ENCODE data around the gene VPS13D.
"Not testable (repeated sequence)": the region's sequence is repeated elsewhere in the genome, so short reads cannot be mapped to it uniquely, and the experiment has no call there.

The VPS13D gene

DNA sequence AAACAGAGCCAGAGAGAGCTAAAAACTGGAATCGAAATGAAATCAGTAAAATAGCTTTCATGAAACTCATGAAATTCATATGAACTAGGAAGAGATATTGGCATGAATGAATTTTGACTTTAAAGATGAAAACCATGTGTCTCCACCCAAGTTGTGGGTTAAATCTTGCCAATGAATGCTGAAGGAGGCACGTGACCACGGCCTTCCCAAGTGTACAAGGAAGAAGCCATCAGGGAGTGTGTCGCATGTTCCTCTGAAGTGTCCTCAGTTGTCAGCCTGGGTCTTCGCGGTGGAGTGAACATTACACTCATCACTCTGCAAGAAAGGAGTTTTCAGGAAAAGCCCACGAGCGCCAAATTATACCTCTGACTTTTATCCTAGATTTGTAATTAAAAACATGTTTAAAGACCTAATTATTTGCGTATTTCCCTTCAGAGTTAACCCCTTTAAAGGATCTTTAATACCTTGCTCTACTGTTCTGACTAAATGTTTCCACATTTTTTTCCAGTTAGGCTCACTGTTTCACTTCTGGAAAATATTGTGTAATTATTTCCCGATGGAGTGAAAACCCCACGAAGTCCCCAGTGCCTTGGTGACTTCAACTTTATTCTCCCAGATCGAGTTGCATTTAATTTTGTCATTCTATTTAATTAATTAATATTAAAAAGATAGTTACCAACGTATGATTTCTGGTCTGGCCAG is 269.9 kb downstream of the VPS13D start:
- no peak for DNase-seq

DNA sequence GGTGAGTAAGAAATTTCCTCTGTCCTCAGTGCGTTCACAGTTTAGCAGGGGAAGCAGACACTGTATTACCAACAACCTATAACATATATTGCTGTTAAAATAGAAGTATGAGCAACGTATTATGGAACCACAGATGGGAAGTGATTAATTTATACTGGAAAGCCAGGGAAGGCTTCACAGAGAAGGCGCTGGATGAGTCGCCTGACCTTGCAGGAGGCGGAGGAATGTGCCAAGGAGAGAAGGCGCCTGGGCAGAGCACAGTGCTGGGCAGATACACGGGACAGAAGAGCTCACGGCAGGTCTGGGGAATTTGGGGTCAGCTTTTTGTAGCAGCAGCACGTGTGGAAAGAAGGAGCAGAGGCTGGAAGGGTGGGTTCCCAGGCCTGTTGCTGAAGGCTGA is 271.8 kb downstream of the VPS13D start:
- no peak for DNase-seq

DNA sequence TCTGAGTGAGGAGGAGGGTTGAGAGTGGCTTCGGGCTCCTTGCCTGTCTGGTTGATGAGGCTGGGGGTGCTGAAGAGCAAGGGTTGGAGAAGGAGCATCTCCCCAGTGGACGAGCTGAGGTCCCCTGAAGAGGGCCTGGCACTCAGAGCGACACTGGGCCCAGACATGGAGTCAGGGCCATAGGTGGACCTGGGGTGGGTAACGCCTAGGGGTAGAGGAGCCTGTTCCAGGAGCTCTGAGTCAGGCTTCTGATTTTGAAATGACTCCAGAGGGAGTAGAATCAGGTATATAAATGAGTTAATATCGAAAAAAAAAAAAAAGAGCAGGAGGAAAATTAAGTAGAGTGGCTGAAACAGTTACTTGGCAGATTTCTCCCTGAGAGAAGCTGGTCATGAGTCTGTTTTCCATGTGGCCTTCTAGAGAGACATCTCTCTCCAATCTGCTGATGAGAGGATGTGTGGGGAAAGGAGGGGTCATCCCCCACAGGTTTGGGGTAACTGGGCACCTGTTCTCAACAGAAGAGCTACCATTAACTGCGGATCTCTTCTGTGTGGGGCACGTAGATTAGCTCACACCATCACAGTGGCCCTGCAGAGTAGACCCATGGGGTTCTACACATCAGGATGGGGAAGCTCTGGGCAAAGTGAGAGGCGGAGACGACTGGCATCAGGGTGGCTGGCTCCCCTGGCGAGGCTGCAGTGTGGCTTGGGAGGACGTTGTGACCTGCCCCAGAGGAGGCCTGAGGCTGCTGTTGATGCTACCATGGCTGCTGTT is 272.7 kb downstream of the VPS13D start:
- DNase-seq, result no peak

DNA sequence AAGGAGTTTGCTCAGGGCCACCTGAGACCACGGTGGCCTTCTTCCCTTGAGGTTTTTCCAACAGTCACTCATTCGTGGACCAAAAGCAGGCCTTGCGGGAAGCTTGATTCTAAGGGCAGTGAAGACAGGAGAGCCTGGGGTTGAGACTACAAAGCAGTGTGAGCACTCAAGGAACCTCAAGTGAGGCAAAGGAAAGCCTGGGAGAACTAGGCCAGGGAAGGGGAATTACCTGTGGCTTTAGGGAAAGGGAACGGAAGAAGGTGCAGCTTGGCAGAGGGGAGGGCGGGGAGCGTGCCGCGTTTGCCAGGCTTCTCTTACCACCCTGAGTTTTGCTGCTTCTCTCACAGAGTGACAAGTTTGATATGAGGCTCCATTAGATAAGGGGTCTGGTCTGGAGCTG is 273.9 kb downstream of the VPS13D start:
- DNase-seq, result no peak

DNA sequence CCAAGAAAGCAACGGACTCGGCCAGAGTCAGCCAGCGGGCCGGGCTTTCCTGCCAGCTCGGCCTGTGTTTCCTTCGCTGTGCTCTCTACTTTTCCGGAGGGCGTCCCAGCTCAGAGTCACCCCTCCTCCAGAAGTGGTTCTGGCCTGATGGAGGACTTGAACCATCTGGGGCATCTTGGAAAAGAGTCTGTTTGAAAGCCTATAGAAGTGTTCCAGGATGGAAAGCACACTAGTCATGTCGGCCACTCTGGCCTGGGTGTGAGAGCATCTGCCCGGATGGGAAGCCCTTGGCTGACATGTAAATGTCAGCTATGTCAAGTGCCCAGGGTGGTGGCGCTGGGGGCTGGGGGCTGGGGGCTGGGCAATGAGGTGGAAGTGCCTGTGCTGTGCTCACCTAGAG is 274.8 kb downstream of the VPS13D start:
- DNase-seq, result no peak

DNA sequence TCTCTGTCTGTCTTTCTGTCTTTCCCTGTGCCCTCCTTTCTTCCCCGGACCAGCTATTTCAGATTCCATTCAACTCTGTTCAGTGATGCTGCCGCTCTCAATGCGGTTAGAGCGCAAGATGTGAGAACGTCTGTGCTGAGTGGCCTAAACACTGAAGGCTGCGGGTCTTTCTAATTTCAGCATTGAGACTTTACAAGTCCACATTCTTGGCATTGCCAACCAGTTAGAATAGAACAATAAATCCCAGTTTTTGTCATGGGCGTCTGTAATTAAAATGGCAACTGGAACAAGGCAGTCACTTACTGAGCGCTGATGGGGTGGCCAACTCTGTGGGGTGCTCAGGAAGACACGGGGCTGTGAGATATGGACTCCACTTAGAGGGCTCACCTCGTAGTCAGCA is 275.4 kb downstream of the VPS13D start:
- no peak for DNase-seq

DNA sequence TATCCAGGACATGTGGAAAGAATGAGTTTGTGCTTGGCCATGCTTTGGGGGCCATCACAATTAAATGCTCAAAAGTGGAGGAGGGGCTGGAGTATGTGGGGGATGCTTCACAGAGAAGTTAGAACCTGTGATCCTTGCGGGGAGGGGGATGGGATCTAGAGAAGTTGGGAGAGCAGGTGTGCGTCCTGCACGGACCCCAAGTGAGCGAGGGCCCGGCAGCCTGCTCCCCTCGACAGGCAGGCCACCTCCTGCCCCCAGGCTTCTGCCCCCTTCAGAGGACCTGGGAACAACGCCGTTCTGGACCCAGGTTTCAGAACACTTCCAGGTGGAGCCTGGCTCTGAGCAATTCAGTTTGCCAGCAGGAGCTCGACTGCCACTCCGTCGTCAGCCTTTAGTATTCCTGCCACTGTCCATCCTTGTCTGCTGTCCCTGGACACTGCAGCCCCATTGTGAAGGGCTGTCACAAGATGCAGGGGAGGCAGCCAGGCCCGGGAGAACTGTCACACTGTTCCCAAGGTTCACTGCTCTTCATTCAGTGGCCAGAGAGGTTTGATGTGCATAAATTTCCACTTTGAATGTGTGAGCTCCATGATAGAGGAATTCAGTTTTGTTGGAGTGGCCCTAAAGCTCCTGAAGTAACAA is 275.9 kb downstream of the VPS13D start:
- no peak for DNase-seq

DNA sequence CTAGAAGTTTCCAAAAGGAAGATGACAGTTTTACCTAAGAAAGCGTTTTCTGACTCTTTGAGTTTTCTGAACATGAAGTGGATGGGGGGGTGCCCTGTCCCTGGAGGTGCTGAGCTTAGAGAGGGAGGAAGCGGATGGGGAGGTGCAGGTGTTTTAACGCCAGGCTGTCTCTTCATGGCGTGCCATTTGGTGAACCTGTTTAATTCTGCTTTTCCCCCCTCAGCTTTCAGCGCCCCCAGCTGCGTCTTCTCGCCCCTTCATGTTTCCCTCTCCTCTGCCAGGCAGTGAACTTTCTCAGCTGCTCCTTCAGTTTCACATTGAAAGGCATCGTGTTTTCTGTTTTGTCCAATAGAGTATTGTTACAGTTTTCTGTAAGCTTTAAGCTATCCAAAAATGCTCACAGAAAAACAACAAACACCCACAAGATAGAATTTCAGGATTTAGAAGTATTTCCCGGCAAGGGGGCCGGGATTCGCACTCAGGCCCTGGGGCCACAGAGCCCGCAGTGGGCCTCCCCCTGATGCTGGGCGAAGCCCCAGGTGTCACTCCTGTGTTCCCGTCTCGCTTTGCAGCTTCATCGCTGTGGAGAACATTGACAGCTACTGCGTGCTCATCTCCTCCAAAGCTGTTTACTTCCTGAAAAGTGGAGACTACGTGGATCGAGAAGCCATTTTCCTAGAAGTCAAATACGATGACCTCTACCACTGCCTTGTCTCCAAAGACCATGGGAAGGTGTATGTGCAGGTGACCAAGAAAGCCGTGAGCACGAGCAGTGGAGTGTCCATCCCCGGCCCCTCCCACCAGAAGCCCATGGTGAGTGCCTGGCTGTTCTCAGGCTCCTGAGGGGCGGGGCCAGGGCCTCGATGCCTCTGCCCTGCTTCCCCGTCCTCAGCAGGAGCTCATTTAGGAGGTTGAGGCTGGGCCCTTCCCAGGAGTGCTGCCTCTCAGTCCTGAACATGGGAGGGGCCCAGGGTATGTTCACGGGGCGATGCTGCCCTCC is 276.8 kb downstream of the VPS13D start:
- no peak for DNase-seq

DNA sequence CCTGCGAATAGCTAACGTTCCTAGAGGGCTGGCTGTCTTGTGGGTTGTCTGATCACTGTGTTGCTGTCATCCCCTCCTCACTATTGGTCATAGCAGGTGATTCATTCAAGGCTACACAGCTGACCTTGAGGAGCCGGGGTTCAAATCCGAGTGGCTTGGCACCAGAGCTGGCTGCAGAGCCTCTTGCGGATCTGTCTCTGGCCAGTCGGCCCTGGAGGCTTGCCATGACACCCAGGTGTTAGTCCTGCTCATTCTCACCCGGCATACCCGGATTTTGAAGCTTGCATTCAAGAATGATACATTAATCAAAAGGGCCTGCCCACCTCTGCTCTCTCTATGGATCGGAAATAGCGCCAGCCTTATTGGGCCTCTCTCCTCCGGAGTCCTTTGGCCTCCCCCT is 277.8 kb downstream of the VPS13D start:
- no peak for DNase-seq

DNA sequence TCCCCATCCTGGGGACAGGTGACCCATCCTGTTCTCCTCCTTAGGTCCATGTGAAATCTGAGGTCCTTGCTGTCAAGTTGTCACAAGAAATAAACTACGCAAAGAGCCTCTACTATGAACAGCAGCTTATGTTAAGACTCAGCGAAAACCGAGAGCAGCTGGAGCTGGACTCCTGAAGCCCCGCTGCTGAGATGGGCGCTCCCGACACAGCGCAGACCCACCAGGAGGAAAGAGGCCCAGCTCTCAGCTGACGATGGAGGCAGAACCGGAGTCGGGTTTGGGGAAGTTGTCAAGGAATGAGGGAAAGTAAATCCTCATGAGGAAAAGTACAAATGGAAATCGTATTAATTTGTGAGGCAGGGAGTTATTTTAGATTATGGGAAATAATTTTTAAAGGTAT is 279.0 kb downstream of the VPS13D start:
- DNase-seq, result no peak

DNA sequence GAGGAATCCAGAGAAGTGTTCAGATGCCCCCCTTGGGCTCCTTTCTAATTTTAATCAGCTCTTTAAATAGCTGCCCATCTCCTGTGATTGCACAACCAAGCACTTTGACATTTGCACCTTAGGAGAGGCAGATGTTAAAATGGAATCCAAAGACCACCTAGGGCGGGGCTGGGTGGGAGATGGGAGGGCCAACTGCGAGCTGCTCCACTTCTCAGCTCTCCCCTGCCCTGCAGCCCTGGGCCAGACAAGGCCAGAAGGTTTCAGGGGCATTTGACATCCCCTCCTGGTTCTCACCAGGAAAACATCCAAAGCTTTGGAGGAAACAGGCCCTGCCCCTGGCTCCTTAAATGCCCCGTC is 281.3 kb downstream of the VPS13D start:
- no peak for DNase-seq

DNA sequence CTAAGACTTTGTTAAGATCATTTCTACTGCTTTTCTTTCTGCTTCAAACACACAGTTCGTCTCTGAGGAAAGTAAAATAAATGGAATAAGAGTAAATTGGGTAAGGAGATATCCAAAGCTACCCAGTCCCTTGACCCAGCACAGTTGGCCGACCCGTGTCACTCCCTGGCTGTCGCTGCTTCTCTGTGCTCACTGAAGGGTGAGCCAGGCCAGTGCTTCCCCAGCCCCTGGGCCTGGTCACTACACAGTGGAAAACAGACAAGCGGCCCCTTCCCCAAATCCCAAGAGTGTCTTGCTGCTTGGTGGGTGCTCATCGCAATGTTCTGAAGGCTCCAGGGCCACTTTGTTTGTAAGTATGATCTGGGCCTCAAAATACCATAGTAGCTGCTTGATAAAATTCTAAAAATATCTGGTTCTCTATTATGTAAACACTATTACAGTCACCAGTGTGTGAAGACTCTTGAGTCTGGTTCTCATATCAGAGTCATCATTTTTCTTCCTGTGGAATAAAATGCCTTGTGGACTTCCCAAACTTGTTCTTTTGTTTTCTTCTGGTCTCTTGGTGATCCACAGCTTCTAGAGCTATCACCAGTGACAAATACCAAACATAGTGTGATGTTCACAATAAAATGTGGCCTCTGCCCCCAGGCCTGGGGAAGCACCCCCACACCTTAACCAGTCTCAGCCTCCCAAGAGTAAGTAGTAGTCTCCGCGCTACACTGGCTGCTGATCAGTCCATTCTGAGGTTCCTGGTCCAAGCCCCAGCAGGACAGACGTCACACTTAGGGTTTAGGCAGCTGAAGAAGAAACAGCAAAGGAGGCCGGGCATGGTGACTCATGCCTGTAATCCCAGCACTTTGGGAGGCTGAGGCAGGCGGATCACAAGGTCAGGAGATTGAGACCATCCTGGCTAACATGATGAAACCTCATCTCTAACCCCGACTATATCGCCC is 282.0 kb downstream of the VPS13D start:
- DNase-seq, result no peak

DNA sequence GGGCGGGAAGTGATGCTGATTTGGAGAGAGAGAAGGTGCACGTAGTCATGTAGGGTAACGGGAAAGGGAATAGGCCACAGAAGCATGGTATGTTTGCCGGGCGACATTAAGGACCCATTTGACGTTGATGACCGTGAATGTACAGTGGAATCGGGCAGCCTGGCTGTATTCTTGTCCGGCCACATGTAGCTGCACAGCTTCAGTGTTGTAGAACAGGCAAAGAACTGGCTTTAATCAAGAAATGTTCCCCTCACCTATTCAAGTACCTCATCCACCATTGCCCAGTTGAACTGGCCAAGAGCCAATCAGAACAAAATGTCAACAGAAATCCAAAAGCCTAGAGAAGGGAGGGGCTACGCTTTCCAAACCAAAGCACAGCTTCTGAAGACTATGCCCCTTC is 283.4 kb downstream of the VPS13D start:
- DNase-seq, result no peak

DNA sequence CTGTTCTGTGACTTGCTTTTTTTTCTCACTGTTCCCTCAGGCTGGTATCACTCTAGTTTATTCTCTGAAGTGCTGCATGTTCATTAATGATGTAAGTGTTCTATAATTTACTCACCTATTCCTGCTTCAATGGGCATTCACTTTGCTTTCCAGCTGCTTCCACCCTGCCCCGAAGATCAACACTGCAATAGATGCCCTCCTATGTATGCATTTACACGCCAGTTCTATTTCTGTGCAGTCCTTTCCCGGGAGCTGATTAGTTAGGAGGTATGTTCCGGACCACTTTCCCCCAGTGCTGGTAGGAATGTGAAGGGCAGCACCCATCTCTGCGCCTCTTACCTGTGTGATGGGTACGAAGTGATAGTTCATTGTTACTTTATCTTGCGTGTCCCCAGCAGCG is 284.8 kb downstream of the VPS13D start:
- DNase-seq, result no peak

DNA sequence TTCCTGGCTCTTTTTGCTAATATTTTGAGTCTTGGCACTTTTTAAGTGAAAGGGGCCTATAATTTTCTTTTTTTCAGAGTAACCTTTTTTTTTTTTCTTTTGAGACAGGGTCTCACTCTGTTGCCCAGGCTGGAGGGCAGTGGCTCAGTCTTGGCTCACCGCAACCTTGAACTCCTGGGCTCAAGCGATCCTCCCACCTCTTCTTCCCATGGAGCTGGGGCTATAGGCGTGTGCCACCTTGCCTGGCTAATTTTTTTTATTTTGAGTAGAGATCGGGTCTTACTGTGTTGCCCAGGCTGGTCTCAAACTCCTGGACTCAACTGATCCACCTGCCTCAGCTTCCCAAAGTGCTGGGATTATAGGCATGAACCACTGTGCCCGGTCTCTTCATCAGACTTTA is 285.4 kb downstream of the VPS13D start:
- DNase-seq, result no peak

DNA sequence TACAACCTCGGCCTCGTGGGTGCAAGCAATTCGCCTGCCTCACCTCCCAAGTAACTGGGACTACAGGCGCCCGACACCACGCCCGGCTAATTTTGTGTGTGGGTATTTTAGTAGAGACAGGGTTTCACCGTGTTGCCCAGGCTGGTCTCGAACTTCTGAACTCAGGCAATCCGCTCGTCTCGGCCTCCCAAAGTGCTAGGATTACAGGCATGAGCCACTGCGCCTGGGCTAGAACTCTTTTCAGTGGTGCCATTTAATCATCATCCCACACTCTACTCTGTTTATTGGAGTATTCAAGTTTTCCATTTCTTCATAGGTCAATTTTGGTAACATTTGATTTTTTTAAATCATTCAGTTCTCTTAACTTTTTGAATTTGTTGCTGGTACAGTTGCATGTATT is 286.9 kb downstream of the VPS13D start:
- DNase-seq, result no peak

DNA sequence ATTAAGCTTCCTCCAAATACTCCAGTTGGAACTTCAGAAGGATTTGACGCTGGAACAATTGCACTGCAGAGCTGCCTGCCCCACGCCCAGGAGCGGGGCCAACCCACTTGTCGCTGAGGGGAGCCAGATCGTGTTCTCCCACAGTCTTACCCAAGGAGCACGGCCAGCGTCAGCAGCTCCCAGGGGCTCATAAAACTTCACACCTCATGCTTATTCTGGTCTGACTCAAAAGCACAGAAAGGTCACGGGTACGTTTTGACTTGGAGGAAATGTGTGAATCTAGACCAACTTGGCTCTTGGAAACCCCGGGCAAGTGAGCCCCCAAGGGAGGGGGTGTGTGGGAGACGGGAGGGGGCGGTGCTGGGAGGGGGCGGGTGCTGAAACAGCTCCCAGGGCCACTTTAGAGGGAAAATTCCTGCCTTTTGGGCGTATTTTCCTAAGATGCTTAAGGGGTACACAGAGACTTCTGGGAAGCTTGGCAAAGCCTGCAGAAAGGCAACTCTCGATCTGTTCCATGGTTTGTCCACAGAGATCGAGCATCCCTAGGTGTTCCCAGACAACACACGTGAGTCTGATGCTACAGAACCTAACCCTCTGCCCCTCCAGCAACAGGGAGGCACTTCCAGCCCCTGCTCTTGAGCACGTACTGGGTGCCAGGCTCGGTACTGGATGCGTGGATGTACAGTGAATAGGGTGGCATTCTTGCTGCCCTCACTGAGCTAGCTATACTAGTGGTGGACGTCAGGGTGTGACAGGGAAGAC is 289.3 kb downstream of the VPS13D start:
- no peak for DNase-seq

DNA sequence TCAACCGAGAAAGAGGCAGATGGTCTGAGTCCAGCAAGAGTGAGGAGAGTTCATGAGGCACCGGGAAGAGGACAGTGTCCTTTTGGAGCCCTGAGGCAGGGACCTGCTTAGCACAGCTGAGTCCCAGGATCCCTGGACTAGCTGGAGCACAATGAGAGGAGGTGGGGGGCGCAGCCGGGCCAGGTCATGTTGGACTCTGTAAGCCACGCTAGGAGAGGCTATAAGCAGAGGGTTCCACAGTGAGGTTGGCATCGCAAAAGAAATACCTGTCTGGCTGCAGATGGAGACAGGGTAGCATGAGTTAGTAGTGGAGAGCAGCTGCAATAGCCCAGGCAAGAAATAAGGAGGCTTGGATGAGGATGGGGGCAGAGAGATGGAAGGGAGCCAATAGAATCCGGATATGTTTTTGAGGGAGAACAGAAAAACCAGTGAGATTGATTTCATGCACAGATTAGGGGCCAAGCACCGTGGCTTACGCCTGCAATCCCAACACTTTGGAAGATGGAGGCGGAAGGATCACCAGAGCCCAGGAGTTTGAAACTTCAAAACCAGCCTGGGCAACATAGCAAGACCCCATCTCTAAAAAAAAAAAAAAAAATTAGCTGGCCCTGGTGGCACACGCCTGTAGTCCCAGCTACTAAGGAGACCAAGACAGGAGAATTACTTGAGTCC is 290.0 kb downstream of the VPS13D start:
- DNase-seq, result no peak

DNA sequence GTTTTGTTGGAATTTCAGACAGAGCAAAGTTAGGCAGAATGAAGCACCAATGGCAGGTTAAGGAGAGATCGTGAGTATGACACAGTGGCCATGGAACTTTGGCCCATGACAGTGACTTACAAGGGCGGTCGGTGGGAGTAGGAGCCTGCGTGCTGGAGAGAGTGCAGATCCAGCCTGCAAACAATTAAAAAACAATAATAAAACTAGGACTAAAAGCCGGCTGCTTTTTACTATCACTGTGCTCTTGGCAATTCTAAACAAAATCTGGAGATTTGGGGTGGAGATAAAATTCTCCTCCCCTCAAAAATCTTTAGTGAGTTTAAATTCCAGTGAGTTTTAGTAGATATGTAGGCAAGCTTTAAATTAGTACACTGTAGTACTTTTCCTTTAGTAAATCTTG is 291.3 kb downstream of the VPS13D start:
- DNase-seq, result no peak

DNA sequence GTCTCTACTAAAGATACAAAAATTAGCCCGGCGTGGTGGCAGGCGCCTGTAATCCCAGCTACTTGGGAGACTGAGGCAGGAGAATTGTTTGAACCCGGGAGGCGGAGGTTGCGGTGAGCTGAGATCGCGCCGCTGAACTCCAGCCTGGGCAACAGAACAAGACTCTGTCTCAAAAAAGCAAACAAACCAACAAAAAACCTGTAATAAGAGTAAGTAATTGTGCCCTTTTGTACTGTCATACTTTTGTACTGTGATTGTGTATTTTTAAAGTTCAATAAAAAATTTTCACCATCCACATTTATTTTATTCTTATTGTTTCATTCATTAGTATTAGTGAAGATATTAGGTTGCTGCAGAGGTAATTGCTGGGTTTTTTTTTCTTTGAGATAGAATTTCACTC is 292.9 kb downstream of the VPS13D start:
- not testable (repeated sequence) for DNase-seq

All from hematopoietic multipotent progenitor cell treated with erythropoietin and hydrocortisone succinate and interleukin-3 and kit ligand, for 6 days (in vitro differentiated cells).